SK-N-SH treated with all-trans-retinoic acid at 6 μM for 48 hours (cell line): ENCODE data around the gene PAM16.
A peak's percentile ranks its signal among the peaks of the same experiment; 100 is the strongest.

ENCODE experiments used
- ATAC-seq: fragments of 200-7000 bp; cut with Tn5 transposase; 3 replicates; pipeline ENCODE4 v1.9.1; 2020; ENCODE audit warnings: mild to moderate bottlenecking, moderate library complexity
- ARNTL ChIP-seq: fragments of 450-650 bp; formaldehyde crosslinking; IDR thresholded peaks from 2 replicates; pipeline ENCODE4 v1.5.0; 2020; ENCODE audit warnings: low read depth, mild to moderate bottlenecking, moderate library complexity, borderline replicate concordance
- BACH2 ChIP-seq: fragments of 250-450 bp; sonication (Bioruptor Pico); IDR thresholded peaks from 2 replicates; pipeline ENCODE4 v1.9.0; 2021; ENCODE audit warnings: mild to moderate bottlenecking, borderline replicate concordance
- CSDC2 ChIP-seq: fragments of 250-450 bp; sonication (Bioruptor Pico); IDR thresholded peaks from 2 replicates; pipeline ENCODE4 v1.5.0; 2020; ENCODE audit warnings: mild to moderate bottlenecking, moderate library complexity
- CSRNP3 ChIP-seq: fragments of 250-450 bp; sonication (Bioruptor Pico); IDR thresholded peaks from 2 replicates; pipeline ENCODE4 v1.5.1; 2021; ENCODE audit warnings: mild to moderate bottlenecking, moderate library complexity
- ESRRG ChIP-seq: fragments of 250-450 bp; sonication (Bioruptor Pico); IDR thresholded peaks from 2 replicates; pipeline ENCODE4 v1.6.1; 2021; ENCODE audit warnings: mild to moderate bottlenecking
- OSR1 ChIP-seq: fragments of 250-450 bp; sonication (Bioruptor Pico); IDR thresholded peaks from 2 replicates; pipeline ENCODE4 v1.8.0; 2022; ENCODE audit warnings: moderate library complexity, mild to moderate bottlenecking, inconsistent platforms
- PATZ1 ChIP-seq: fragments of 250-450 bp; sonication (Bioruptor Pico); IDR thresholded peaks from 2 replicates; pipeline ENCODE4 v1.8.0; 2020; ENCODE audit warnings: mild to moderate bottlenecking, moderate library complexity, borderline replicate concordance
- PPARA ChIP-seq: fragments of 250-450 bp; sonication (Bioruptor Pico); IDR thresholded peaks from 2 replicates; pipeline ENCODE4 v1.5.0; 2020; ENCODE audit warnings: mild to moderate bottlenecking, borderline replicate concordance
- RARB ChIP-seq: fragments of 250-450 bp; sonication (Bioruptor Pico); IDR thresholded peaks from 2 replicates; pipeline ENCODE4 v1.8.0; 2021; ENCODE audit warnings: mild to moderate bottlenecking, moderate library complexity
- SNAI2 ChIP-seq: fragments of 250-450 bp; sonication (Bioruptor Pico); IDR thresholded peaks from 2 replicates; pipeline ENCODE4 v1.5.0; 2020; ENCODE audit warnings: mild to moderate bottlenecking, moderate library complexity
- TCF4 ChIP-seq: fragments of 250-450 bp; sonication (Bioruptor Pico); IDR thresholded peaks from 2 replicates; pipeline ENCODE4 v1.8.0; 2021; ENCODE audit warnings: mild to moderate bottlenecking, moderate library complexity, borderline replicate concordance
- TOX ChIP-seq: fragments of 250-450 bp; sonication (Bioruptor Pico); IDR thresholded peaks from 2 replicates; pipeline ENCODE4 v1.8.0; 2021; ENCODE audit warnings: mild to moderate bottlenecking, moderate library complexity, borderline replicate concordance
- ZC3H10 ChIP-seq: fragments of 250-450 bp; sonication (Bioruptor Pico); IDR thresholded peaks from 2 replicates; pipeline ENCODE4 v1.5.1; 2021; ENCODE audit warnings: mild to moderate bottlenecking, moderate library complexity
- ZFP30 ChIP-seq: fragments of 450-650 bp; formaldehyde crosslinking; IDR thresholded peaks from 2 replicates; pipeline ENCODE4 v1.5.0; 2022; ENCODE audit warnings: mild to moderate bottlenecking, moderate library complexity
- ZNF565 ChIP-seq: fragments of 450-650 bp; formaldehyde crosslinking; conservative IDR thresholded peaks from 2 replicates; pipeline ENCODE4 v1.5.0; 2020; ENCODE audit warnings: low read depth, mild to moderate bottlenecking, moderate library complexity
- ZNF8 ChIP-seq: fragments of 450-650 bp; formaldehyde crosslinking; IDR thresholded peaks from 2 replicates; pipeline ENCODE4 v1.5.0; 2020; ENCODE audit warnings: mild to moderate bottlenecking, moderate library complexity
- TF ChIP-seq, protein P1 (sequence below): fragments of 250-450 bp; sonication (Bioruptor Pico); IDR thresholded peaks from 2 replicates; pipeline ENCODE4 v1.8.0; 2021; ENCODE audit warnings: low read depth, mild to moderate bottlenecking, moderate library complexity, borderline replicate concordance
- TF ChIP-seq, protein P2 (sequence below): fragments of 250-450 bp; sonication (Bioruptor Pico); IDR thresholded peaks from 2 replicates; pipeline ENCODE4 v1.5.0; 2020; ENCODE audit warnings: mild to moderate bottlenecking, moderate library complexity

PAM16 gene

GRCh38 chr16:4330277-4330874 is 20.7 kb downstream of the PAM16 start (continued):
- TF ChIP-seq, protein P1, sequence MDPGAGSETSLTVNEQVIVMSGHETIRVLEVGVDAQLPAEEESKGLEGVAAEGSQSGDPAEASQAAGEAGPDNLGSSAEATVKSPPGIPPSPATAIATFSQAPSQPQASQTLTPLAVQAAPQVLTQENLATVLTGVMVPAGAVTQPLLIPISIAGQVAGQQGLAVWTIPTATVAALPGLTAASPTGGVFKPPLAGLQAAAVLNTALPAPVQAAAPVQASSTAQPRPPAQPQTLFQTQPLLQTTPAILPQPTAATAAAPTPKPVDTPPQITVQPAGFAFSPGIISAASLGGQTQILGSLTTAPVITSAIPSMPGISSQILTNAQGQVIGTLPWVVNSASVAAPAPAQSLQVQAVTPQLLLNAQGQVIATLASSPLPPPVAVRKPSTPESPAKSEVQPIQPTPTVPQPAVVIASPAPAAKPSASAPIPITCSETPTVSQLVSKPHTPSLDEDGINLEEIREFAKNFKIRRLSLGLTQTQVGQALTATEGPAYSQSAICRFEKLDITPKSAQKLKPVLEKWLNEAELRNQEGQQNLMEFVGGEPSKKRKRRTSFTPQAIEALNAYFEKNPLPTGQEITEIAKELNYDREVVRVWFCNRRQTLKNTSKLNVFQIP (CRISPR knock-in tag): no peak
- TF ChIP-seq ZC3H10 (CRISPR knock-in tag): no peak
- TF ChIP-seq TOX (CRISPR knock-in tag): no peak
- TF ChIP-seq RARB (CRISPR knock-in tag): no peak
- no peak for TF ChIP-seq ARNTL (CRISPR knock-in tag)
- TF ChIP-seq PATZ1 (CRISPR knock-in tag): no peak
- TF ChIP-seq ZFP30 (CRISPR knock-in tag): no peak

- no peak for ATAC-seq
- TF ChIP-seq SNAI2 (CRISPR knock-in tag) (no peak), ARNTL (CRISPR knock-in tag) (no peak)
These were observed 22.0 kb downstream of the PAM16 start for GRCh38 chr16:4328782-4329775.

DNA sequence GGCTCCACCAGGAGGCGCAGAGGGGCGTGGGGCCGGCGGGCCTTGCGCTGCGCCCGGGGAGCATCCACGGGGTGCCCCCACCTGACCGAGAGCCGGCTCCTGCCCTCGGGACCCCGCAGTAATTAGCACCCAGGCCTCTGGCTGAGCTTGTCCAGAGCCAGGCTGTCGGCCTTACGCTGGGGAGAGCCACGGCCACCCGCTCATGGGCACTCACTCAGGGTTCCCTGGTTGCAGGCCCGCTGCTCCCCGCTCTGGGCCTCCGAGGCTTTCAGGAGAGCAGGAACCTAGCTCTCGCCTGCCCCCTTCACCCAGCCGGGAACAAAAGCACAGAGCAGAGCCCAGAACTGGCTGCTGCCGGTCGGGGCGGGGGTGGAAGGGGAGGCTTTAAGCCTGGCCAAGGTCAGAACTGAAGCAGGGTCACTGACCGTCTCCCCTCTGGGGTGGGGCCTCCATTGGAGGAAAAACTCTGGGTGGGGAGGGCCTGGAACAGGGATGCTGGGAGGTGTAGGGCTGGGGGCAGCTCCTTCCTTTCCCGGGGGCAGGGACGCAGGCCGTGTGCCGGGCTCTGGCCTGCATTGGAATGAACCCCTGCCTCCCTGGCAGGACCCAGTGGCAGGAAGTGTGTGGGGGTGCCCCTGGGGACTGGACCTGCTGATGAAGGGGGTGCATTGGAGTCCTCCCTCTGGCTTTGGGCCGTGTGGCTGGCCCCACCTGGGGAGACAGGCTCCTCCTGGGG is 22.9 kb downstream of the PAM16 start:
- peak; percentile 88 for ATAC-seq
- TF ChIP-seq OSR1 (CRISPR knock-in tag) (no peak), CSRNP3 (CRISPR knock-in tag) (no peak), ARNTL (CRISPR knock-in tag) (no peak)

GRCh38 chr16:4327386-4328045 is 23.6 kb downstream of the PAM16 start:
- peak; percentile 9; the same call in 2 of the 3 replicates for ATAC-seq
- TF ChIP-seq BACH2 (CRISPR knock-in tag) (no peak), ARNTL (CRISPR knock-in tag) (no peak), TOX (CRISPR knock-in tag) (no peak), SNAI2 (CRISPR knock-in tag) (no peak), PPARA (CRISPR knock-in tag) (no peak), CSRNP3 (CRISPR knock-in tag) (no peak), ESRRG (CRISPR knock-in tag) (no peak), TCF4 (CRISPR knock-in tag) (no peak), ZNF565 (CRISPR knock-in tag) (no peak), CSDC2 (CRISPR knock-in tag) (no peak), ZNF8 (CRISPR knock-in tag) (no peak)
- TF ChIP-seq, protein P2, sequence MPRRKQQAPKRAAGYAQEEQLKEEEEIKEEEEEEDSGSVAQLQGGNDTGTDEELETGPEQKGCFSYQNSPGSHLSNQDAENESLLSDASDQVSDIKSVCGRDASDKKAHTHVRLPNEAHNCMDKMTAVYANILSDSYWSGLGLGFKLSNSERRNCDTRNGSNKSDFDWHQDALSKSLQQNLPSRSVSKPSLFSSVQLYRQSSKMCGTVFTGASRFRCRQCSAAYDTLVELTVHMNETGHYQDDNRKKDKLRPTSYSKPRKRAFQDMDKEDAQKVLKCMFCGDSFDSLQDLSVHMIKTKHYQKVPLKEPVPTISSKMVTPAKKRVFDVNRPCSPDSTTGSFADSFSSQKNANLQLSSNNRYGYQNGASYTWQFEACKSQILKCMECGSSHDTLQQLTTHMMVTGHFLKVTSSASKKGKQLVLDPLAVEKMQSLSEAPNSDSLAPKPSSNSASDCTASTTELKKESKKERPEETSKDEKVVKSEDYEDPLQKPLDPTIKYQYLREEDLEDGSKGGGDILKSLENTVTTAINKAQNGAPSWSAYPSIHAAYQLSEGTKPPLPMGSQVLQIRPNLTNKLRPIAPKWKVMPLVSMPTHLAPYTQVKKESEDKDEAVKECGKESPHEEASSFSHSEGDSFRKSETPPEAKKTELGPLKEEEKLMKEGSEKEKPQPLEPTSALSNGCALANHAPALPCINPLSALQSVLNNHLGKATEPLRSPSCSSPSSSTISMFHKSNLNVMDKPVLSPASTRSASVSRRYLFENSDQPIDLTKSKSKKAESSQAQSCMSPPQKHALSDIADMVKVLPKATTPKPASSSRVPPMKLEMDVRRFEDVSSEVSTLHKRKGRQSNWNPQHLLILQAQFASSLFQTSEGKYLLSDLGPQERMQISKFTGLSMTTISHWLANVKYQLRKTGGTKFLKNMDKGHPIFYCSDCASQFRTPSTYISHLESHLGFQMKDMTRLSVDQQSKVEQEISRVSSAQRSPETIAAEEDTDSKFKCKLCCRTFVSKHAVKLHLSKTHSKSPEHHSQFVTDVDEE: no peak
- TF ChIP-seq, protein P1 (CRISPR knock-in tag): no peak
